Left ventricle myocardium inferior (tissue), 1 donor: Measurements from ENCODE around the gene HSDL2. TPM values are rescaled to one million over a fixed set of nuclear protein-coding genes. Genes with fewer than 3 reads are reported as not detected.

ENCODE experiments used
- DNase-seq: peaks from one replicate; pipeline ENCODE4 v3.0.0-alpha.2; 2020
- H3K27ac ChIP-seq: fragments of 200-600 bp; replicated peaks from 2 replicates; pipeline ENCODE4 v1.8.0; 2021
- H3K27me3 ChIP-seq: fragments of 200-600 bp; 2 replicates; pipeline ENCODE4 v1.8.0; 2021; ENCODE audit warnings: low read depth
- H3K36me3 ChIP-seq: fragments of 200-600 bp; 2 replicates; pipeline ENCODE4 v1.8.0; 2021
- H3K4me1 ChIP-seq: fragments of 200-600 bp; 2 replicates; pipeline ENCODE4 v1.8.0; 2021
- H3K4me3 ChIP-seq: fragments of 200-600 bp; 2 replicates; pipeline ENCODE4 v1.8.0; 2021; ENCODE audit warnings: mild to moderate bottlenecking, moderate library complexity
- H3K9me3 ChIP-seq: fragments of 200-600 bp; replicated peaks from 2 replicates; pipeline ENCODE4 v1.8.0; 2021
- CTCF ChIP-seq: fragments of 200-600 bp; IDR thresholded peaks from 2 replicates; pipeline ENCODE4 v1.8.0; 2021; ENCODE audit warnings: antibody characterized with exemption, mild to moderate bottlenecking, borderline replicate concordance
- intact Hi-C: fragments of 100-400 bp; cut with micrococcal nuclease; formaldehyde crosslinking; loops from one replicate; pipeline ENCODE4 v1.11.0; 2022
- total RNA-seq: library from RNA; stranded (reverse); fragmentation: NEBNext Ultra II Directional; extraction: Animal tissue kit (Norgen Biotek cat#: 25700); gene quantifications from one replicate; pipeline ENCODE4 v1.2.1, GENCODE V29; 2021
- donor health status: DM: no; HTN: yes; CAD: no; lungs with severe emphysema.

The HSDL2 gene
- total RNA-seq, 1 donor from 2014 or later: 234 TPM

GRCh38 chr9:112377087-112377486, 2.8 kb upstream of the HSDL2 start:
- H3K4me3 ChIP-seq: peak overlapping the region; percentile 78
- DNase-seq: no peak

GRCh38 chr9:112377684-112378327, 2.1 kb upstream of the HSDL2 start:
- Histone ChIP-seq H3K27me3 (no peaks in the 10 kb centered on the region), H3K4me1 (peaks cover 56% of the 10 kb centered on the region), H3K36me3 (no peaks in the 10 kb centered on the region), H3K27ac (peak overlapping the region; percentile 97), H3K9me3 (no peaks in the 10 kb centered on the region), H3K4me3 (peak overlapping the region; percentile 78)
- TF ChIP-seq CTCF: no peak
- intact Hi-C loops: no loop called here
- DNase-seq: no peak

More at GRCh38 chr9:112377087-112377486, 2.8 kb upstream of the HSDL2 start:
- Histone ChIP-seq H3K9me3 (no peaks in the 10 kb centered on the region), H3K4me1 (peaks cover 49% of the 10 kb centered on the region), H3K36me3 (no peaks in the 10 kb centered on the region), H3K27ac (no peak overlapping the region), H3K27me3 (no peaks in the 10 kb centered on the region)
- intact Hi-C loops: no loop called here
- TF ChIP-seq CTCF: no peak

GRCh38 chr9:112378328-112379176, 1.4 kb upstream of the HSDL2 start:
- Histone ChIP-seq H3K27ac (peak overlapping the region; percentile 97), H3K9me3 (no peaks in the 10 kb centered on the region), H3K4me1 (peaks cover 64% of the 10 kb centered on the region), H3K36me3 (no peaks in the 10 kb centered on the region), H3K4me3 (peak overlapping the region; percentile 78), H3K27me3 (no peaks in the 10 kb centered on the region)
- no peak for TF ChIP-seq CTCF
- DNase-seq: peak; percentile 21
- intact Hi-C loops: no loop called here

GRCh38 chr9:112379177-112380101, 469 bp upstream of the HSDL2 start:
- H3K9me3 ChIP-seq: no peaks in the 10 kb centered on the region
- peak overlapping the region; percentile 78 for H3K4me3 ChIP-seq
- no peaks in the 10 kb centered on the region for H3K27me3 ChIP-seq
- no peaks in the 10 kb centered on the region for H3K36me3 ChIP-seq
- intact Hi-C loops: no loop called here
- peak overlapping the region; percentile 97 for H3K27ac ChIP-seq
- H3K4me1 ChIP-seq: peaks cover 72% of the 10 kb centered on the region
- no peak for TF ChIP-seq CTCF
- peak; percentile 100 for DNase-seq

GRCh38 chr9:112380825-112381221, 915 bp downstream of the HSDL2 start:
- Histone ChIP-seq H3K27ac (peak overlapping the region; percentile 97), H3K4me1 (peaks cover 81% of the 10 kb centered on the region), H3K36me3 (no peaks in the 10 kb centered on the region), H3K4me3 (peak overlapping the region; percentile 78), H3K9me3 (no peaks in the 10 kb centered on the region), H3K27me3 (no peaks in the 10 kb centered on the region)
- DNase-seq: no peak
- no peak for TF ChIP-seq CTCF
- intact Hi-C loops: no loop called here
